GM12878 (cell line): ENCODE data around the gene SORCS1. TPM values are rescaled to one million over a fixed set of nuclear protein-coding genes. Genes with fewer than 3 reads are reported as not detected.

Source experiments
- ATAC-seq: fragments of 200-7000 bp; cut with Tn5 transposase; 3 replicates; pipeline ENCODE4 v1.9.1; 2020; ENCODE audit warnings: mild to moderate bottlenecking, moderate library complexity
- BruUV-seq: library from RNA; stranded (reverse); fragments of 400-500 nt; replicated peaks from 2 replicates; lab custom pipeline; 2021; lab: Mats Ljungman, UMichigan
- CTCF ChIA-PET: fragments of 300-600 bp; sonication (Branson Sonifier 250); formaldehyde crosslinking; extraction: SDS; loops from one replicate; lab custom pipeline; 2021; ENCODE audit warnings: inconsistent platforms; lab: Yijun Ruan, JAX
- POLR2A ChIA-PET: fragments of 350-600 bp; formaldehyde crosslinking; extraction: SDS; loops from one replicate; lab custom pipeline; 2021; ENCODE audit warnings: inconsistent platforms; lab: Charles Lee
- RAD21 ChIA-PET: fragments of 300-600 bp; sonication (Branson Sonifier 250); formaldehyde crosslinking; loops from one replicate; lab custom pipeline; 2023; ENCODE audit warnings: antibody characterized with exemption; ENCODE audit not compliant: unreplicated experiment; lab: Charles Lee
- SMC1A ChIA-PET: fragments of 300-600 bp; sonication (Branson Sonifier 250); formaldehyde crosslinking; loops from one replicate; lab custom pipeline; 2023; ENCODE audit not compliant: unreplicated experiment, uncharacterized antibody; lab: Charles Lee
- DNase-seq: peaks from one replicate; pipeline ENCODE4 v3.0.0-alpha.2; 2011; ENCODE audit warnings: low read depth, low spot score
- FAIRE-seq: peaks from 3 replicates; lab custom pipeline; 2011; peaks lifted over from hg19 to GRCh38; lab: Jason Lieb, UNC
- H2AFZ ChIP-seq: 2 replicates; pipeline ENCODE4 v1.6.0; 2011; ENCODE audit warnings: low read depth, low read length, control low read depth; ENCODE audit not compliant: control insufficient read depth
- H3K27ac ChIP-seq: 2 replicates; pipeline ENCODE4 v1.5.1; 2011; ENCODE audit warnings: control low read depth; ENCODE audit not compliant: control insufficient read depth, insufficient read depth
- H3K27me3 ChIP-seq, 2 experiments: replicated peaks in 1 of 2; 2 replicates each; pipeline versions ENCODE4 v1.6.0 to v1.6.1; 2011; ENCODE audit warnings: low read length in 1 of 2; ENCODE audit not compliant: control insufficient read depth in 2 of 2, insufficient read depth in 2 of 2
- H3K36me3 ChIP-seq, 2 experiments: 2 replicates each; pipeline ENCODE4 v1.5.1; 2011; ENCODE audit warnings: low read length in 1 of 2; ENCODE audit not compliant: control insufficient read depth in 2 of 2, insufficient read depth in 2 of 2
- H3K4me1 ChIP-seq: 2 replicates; pipeline ENCODE4 v1.6.1; 2011; ENCODE audit warnings: mild to moderate bottlenecking, low read length, moderate library complexity, mixed read lengths; ENCODE audit not compliant: control insufficient read depth, insufficient read depth
- H3K4me2 ChIP-seq: 2 replicates; pipeline ENCODE4 v1.6.0; 2011; ENCODE audit warnings: control low read depth; ENCODE audit not compliant: control insufficient read depth, insufficient read depth
- H3K4me3 ChIP-seq: fragments of 200-600 bp; sonication (generic); 2 replicates; pipeline ENCODE4 v1.5.1; 2016
- H3K79me2 ChIP-seq: 2 replicates; pipeline ENCODE4 v1.6.0; 2011; ENCODE audit warnings: low read length; ENCODE audit not compliant: control insufficient read depth, insufficient read depth
- H3K9ac ChIP-seq: 2 replicates; pipeline ENCODE4 v1.8.0; 2011; ENCODE audit warnings: low read length, control low read depth, mixed read lengths; ENCODE audit not compliant: control insufficient read depth, insufficient read depth
- H3K9me3 ChIP-seq: replicated peaks from 3 replicates; pipeline ENCODE4 v1.5.1; 2011; ENCODE audit warnings: mild to moderate bottlenecking, low read length; ENCODE audit not compliant: control insufficient read depth, insufficient read depth
- H4K20me1 ChIP-seq: 2 replicates; pipeline ENCODE4 v1.6.0; 2011; ENCODE audit not compliant: control insufficient read depth, insufficient read depth
- CBFB ChIP-seq: IDR thresholded peaks from 2 replicates; pipeline ENCODE4 v1.6.1; 2016; ENCODE audit warnings: antibody characterized with exemption, low read depth
- CBX5 ChIP-seq: sonication (generic); IDR thresholded peaks from 2 replicates; pipeline ENCODE4 v1.6.1; 2016; ENCODE audit warnings: low read depth, moderate library complexity, mild to moderate bottlenecking, inconsistent platforms
- CHD4 ChIP-seq: fragments of 200-600 bp; sonication (generic); IDR thresholded peaks from 2 replicates; pipeline ENCODE4 v1.6.1; 2016; ENCODE audit warnings: mild to moderate bottlenecking
- EP300 ChIP-seq, 2 experiments: fragments of 150-350 bp in 1 of 2; IDR thresholded peaks; 2 replicates each; pipeline ENCODE4 v1.6.1; 2011 to 2012; ENCODE audit warnings: low read depth in 2 of 2, low read length in 2 of 2, borderline replicate concordance in 1 of 2, improper control_type of control experiment in 1 of 2, inconsistent platforms in 1 of 2; ENCODE audit not compliant: control insufficient read depth in 1 of 2
- HDAC6 ChIP-seq: fragments of 200-600 bp; sonication (generic); IDR thresholded peaks from one replicate; pipeline ENCODE4 v1.8.0; 2017; ENCODE audit warnings: antibody characterized with exemption; ENCODE audit not compliant: unreplicated experiment
- POLR2A ChIP-seq: IDR thresholded peaks from 2 replicates; pipeline ENCODE4 v1.6.1; 2011; ENCODE audit warnings: low read depth, mild to moderate bottlenecking, low read length
- SREBF1 ChIP-seq: IDR thresholded peaks from 2 replicates; pipeline ENCODE4 v1.6.1; 2012; ENCODE audit warnings: mild to moderate bottlenecking, low read length
- SRF ChIP-seq, 2 experiments: IDR thresholded peaks; 2 replicates each; pipeline ENCODE4 v1.6.1; 2011; ENCODE audit warnings: low read depth in 2 of 2, low read length in 2 of 2, mild to moderate bottlenecking in 1 of 2, moderate library complexity in 1 of 2
- YY1 ChIP-seq: IDR thresholded peaks from 2 replicates; pipeline ENCODE4 v1.6.1; 2011; ENCODE audit warnings: low read depth, mild to moderate bottlenecking, low read length
- WGBS: methylation state at CpG from one replicate; pipeline ENCODE4 v1.1.6; 2016; ENCODE audit warnings: low lambda C conversion rate; ENCODE audit not compliant: insufficient replicate concordance, insufficient coverage; ENCODE audit errors: missing lambda C conversion rate; 5-methylcytosine and 5-hydroxymethylcytosine counted together
- in situ Hi-C: fragments of 300-500 bp; cut with MboI; formaldehyde crosslinking; loops from 9 replicates; pipeline ENCODE4 v1.14.3; 2018; ENCODE audit warnings: mixed read lengths
- intact Hi-C: fragments of 100-400 bp; cut with micrococcal nuclease; formaldehyde crosslinking; loops from one replicate; pipeline ENCODE4 v1.14.2; 2022; ENCODE audit not compliant: unreplicated experiment
- polyA plus RNA-seq, 11 experiments: library from polyadenylated mRNA; depleted of rRNA in 4 of 11; unstranded in 6 of 11; stranded (reverse) in 5 of 11; fragments of >200 nt; fragmentation: Nextera tagmentation in 4 of 11; fragmentation: Illumina TruSeq in 1 of 11; extraction: Ambion mirVana in 4 of 11; extraction: Trizol in 1 of 11; gene quantifications; 1 replicate in 1 of 11; 2 replicates in 10 of 11; pipeline versions ENCODE4 v1.2.1 to v1.2.3, GENCODE V29; 2011 to 2016; ENCODE audit warnings: inconsistent platforms in 2 of 11, missing spikeins in 2 of 11, low read depth in 1 of 11
- total RNA-seq, 4 experiments: library from RNA; depleted of rRNA in 3 of 4; stranded (reverse); fragments of >200 nt in 3 of 4; fragmentation: Illumina TruSeq in 1 of 4; extraction: Trizol in 1 of 4; gene quantifications; 2 replicates each; pipeline versions ENCODE4 v1.2.1 to v1.2.3, GENCODE V29; 2013 to 2021
- TF ChIP-seq, protein P1 (sequence below): IDR thresholded peaks from 2 replicates; pipeline ENCODE4 v1.6.1; 2011; ENCODE audit warnings: borderline replicate concordance, low read depth, mild to moderate bottlenecking, moderate library complexity, low read length; ENCODE audit not compliant: insufficient read depth, poor library complexity, severe bottlenecking
- TF ChIP-seq, protein P2 (sequence below): fragments of 450-650 bp; conservative IDR thresholded peaks from 2 replicates; pipeline ENCODE4 v1.6.1; 2017; ENCODE audit warnings: mild to moderate bottlenecking, moderate library complexity

SORCS1 gene
- total and polyA plus RNA-seq, 10 of the 15 experiments (the other 5 are each of a cell fraction or from before 2014, with no cell fraction given), result 0.02 to 9.6 (median 0.06) TPM; not detected in 3

DNA sequence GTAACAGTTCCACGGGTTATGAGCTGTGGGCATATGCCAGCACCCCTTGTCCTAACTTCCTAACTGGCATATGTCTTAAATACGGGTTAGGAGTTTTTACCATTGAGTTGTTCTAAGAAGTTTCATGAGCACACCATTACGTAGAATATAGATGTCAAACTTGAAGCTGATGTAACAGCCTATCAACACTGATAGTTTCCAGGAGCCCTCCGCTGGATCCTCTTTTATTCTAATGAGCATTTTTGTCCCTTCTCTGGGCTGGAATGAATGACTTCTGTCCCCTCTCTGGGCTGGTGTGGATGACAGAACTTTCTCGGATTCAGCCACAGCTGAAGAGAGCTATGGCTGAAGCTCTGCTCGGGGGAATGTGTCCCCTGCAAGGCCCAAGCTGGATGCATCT, 256.3 kb downstream of the SORCS1 start:
- Histone ChIP-seq H4K20me1 (no peaks in the 10 kb centered on the region), H3K27ac (no peak overlapping the region), H3K79me2 (no peaks in the 10 kb centered on the region), H3K4me3 (no peak overlapping the region), H3K9me3 (no peaks in the 10 kb centered on the region), H3K4me2 (no peak overlapping the region), H2AFZ (no peak overlapping the region), H3K27me3 (no peaks in the 10 kb centered on the region), H3K36me3 (no peaks in the 10 kb centered on the region), H3K9ac (no peak overlapping the region), H3K4me1 (no peaks in the 10 kb centered on the region)
- POLR2A ChIA-PET, result no interaction called here
- RAD21 ChIA-PET, result no interaction called here
- DNase-seq (no peak), ATAC-seq (no peak), FAIRE-seq (no peak)
- TF ChIP-seq SREBF1 (no peak), POLR2A (no peak), HDAC6 (no peak)
- TF ChIP-seq, protein P1, sequence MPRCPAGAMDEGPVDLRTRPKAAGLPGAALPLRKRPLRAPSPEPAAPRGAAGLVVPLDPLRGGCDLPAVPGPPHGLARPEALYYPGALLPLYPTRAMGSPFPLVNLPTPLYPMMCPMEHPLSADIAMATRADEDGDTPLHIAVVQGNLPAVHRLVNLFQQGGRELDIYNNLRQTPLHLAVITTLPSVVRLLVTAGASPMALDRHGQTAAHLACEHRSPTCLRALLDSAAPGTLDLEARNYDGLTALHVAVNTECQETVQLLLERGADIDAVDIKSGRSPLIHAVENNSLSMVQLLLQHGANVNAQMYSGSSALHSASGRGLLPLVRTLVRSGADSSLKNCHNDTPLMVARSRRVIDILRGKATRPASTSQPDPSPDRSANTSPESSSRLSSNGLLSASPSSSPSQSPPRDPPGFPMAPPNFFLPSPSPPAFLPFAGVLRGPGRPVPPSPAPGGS, result no peak
- intact Hi-C loops (no loop called here), in situ Hi-C loops (no loop called here)
- CTCF ChIA-PET, result interaction anchor here (0.7 kb wide), 1 partner anchor 8 kb away, joined by 3 read pairs; no protein-coding TSS in a partner anchor
- SMC1A ChIA-PET, result interaction anchor here (0.8 to 1.9 kb wide), 3 partner anchors 8 to 73 kb away, joined by 3 to 5 read pairs (median 4); no protein-coding TSS in a partner anchor
- BruUV-seq, result no TSS peak
- 50% methylated on average over 6 of the region's 6 CpGs for WGBS

DNA sequence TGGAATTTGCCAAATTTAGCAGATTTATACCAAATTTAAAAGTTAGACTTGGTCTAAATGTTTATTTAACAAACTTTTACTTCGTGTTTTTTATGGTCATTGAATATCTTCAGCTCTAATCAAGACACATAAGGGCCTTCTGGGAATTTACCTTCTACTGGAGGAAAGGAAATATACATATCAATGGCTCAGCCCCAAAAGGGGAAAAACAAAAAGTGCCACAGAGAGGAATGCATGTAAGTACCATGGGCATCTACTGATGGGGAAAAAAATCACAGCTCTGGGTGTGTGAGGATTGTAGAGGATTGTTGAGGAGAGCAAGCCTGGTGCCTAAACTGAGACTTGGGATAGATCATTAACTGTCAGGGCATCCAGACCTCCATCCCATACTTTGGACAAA, 260.3 kb downstream of the SORCS1 start:
- no peak for DNase-seq
- H3K4me3 ChIP-seq, result no peak overlapping the region
- TF ChIP-seq CBX5 (no peak), YY1 (no peak), CBFB (no peak), EP300 (IDR thresholded peaks at IDR 0.05; ENCODE audit: borderline replicate concordance in 1 of 2, control insufficient read depth in 1 of 2, low read depth in 2 of 2, low read length in 2 of 2) (no peak), SRF (IDR thresholded peaks at IDR 0.05; ENCODE audit: low read depth in 2 of 2, low read length in 2 of 2) (no peak), CHD4 (no peak)
- TF ChIP-seq, protein P2, sequence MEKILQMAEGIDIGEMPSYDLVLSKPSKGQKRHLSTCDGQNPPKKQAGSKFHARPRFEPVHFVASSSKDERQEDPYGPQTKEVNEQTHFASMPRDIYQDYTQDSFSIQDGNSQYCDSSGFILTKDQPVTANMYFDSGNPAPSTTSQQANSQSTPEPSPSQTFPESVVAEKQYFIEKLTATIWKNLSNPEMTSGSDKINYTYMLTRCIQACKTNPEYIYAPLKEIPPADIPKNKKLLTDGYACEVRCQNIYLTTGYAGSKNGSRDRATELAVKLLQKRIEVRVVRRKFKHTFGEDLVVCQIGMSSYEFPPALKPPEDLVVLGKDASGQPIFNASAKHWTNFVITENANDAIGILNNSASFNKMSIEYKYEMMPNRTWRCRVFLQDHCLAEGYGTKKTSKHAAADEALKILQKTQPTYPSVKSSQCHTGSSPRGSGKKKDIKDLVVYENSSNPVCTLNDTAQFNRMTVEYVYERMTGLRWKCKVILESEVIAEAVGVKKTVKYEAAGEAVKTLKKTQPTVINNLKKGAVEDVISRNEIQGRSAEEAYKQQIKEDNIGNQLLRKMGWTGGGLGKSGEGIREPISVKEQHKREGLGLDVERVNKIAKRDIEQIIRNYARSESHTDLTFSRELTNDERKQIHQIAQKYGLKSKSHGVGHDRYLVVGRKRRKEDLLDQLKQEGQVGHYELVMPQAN, result no peak
- RAD21 ChIA-PET, result no interaction called here
- no peak overlapping the region for H2AFZ ChIP-seq
- no peaks in the 10 kb centered on the region for H3K4me1 ChIP-seq
- H3K79me2 ChIP-seq, result no peaks in the 10 kb centered on the region
- 17% methylated on average over 1 of the region's 1 CpG for WGBS
- no peaks in the 10 kb centered on the region for H4K20me1 ChIP-seq
- CTCF ChIA-PET, result interaction anchor here (0.7 kb wide), 1 partner anchor 11 kb away, joined by 3 read pairs; no protein-coding TSS in a partner anchor
- ATAC-seq, result no peak
- SMC1A ChIA-PET, result interaction anchor here (0.6 to 2.8 kb wide), 4 partner anchors 10 to 60 kb away, joined by 4 to 6 read pairs (median 4); no protein-coding TSS in a partner anchor
- in situ Hi-C loops, result no loop called here
- POLR2A ChIA-PET, result no interaction called here
- H3K4me2 ChIP-seq, result no peak overlapping the region
- no TSS peak for BruUV-seq
- FAIRE-seq, result no peak
- H3K9me3 ChIP-seq, result no peaks in the 10 kb centered on the region
- intact Hi-C loops, result no loop called here
- no peaks in the 10 kb centered on the region for H3K36me3 ChIP-seq
- no peaks in the 10 kb centered on the region for H3K27me3 ChIP-seq
- H3K27ac ChIP-seq, result no peak overlapping the region
- no peak overlapping the region for H3K9ac ChIP-seq
